GM20000 (cell line): ENCODE measurements around the gene SP2.
"Not testable (repeated sequence)": the region's sequence is repeated elsewhere in the genome, so short reads cannot be mapped to it uniquely, and the experiment has no call there.

Experiments used
- DNase-seq: peaks from one replicate; pipeline ENCODE4 v3.0.0; 2012; ENCODE audit warnings: low spot score
- CTCF ChIP-seq: IDR thresholded peaks from 2 replicates; pipeline ENCODE4 v1.5.1; 2012; ENCODE audit warnings: mild to moderate bottlenecking, control low read depth; ENCODE audit errors: extremely low read depth, missing control alignments

Gene SP2

GRCh38 chr17:47918006-47918405 is 22.0 kb downstream of the SP2 start:
- no peak for TF ChIP-seq CTCF
- DNase-seq: no peak

- no peak for TF ChIP-seq CTCF
- DNase-seq: no peak
These were observed 23.0 kb downstream of the SP2 start for GRCh38 chr17:47918991-47919390.

GRCh38 chr17:47919889-47920288 is 23.9 kb downstream of the SP2 start:
- DNase-seq: not testable (repeated sequence)

GRCh38 chr17:47924785-47925677 is 29.0 kb downstream of the SP2 start:
- TF ChIP-seq CTCF: no peak

GRCh38 chr17:47925678-47925988 is 29.6 kb downstream of the SP2 start:
- no peak for DNase-seq
- no peak for TF ChIP-seq CTCF

More at GRCh38 chr17:47924785-47925677, 29.0 kb downstream of the SP2 start:
- DNase-seq: no peak

GRCh38 chr17:47927821-47928400 is 31.9 kb downstream of the SP2 start:
- DNase-seq: no peak
- no peak for TF ChIP-seq CTCF

- TF ChIP-seq CTCF: no peak
- DNase-seq: no peak
These were observed 32.4 kb downstream of the SP2 start for GRCh38 chr17:47928415-47928814.
